Naive thymus-derived CD4-positive, alpha-beta T cell (primary cell): ENCODE measurements around the gene ABCG1. TPM values are rescaled to one million over a fixed set of nuclear protein-coding genes. Genes with fewer than 3 reads are reported as not detected.

Experiments used
- ATAC-seq: fragments of 150-1000 bp; cut with Tn5 transposase; 2 replicates; pipeline ENCODE4 v1.10.0; 2021; ENCODE audit warnings: mild to moderate bottlenecking, moderate library complexity
- CTCF ChIA-PET: fragments of 350-600 bp; sonication (Branson Sonifier 250); formaldehyde crosslinking; loops from one replicate; lab custom pipeline; 2021; ENCODE audit warnings: antibody characterized with exemption; lab: Charles Lee
- POLR2A ChIA-PET: fragments of 350-600 bp; sonication (Branson Sonifier 250); formaldehyde crosslinking; loops from one replicate; lab custom pipeline; 2021; ENCODE audit warnings: antibody characterized with exemption, inconsistent platforms; lab: Charles Lee
- DNase-seq, 9 donors: peaks; one replicate each; pipeline versions ENCODE4 v3.0.0 to v3.0.0-alpha.2; 2020 to 2022; ENCODE audit warnings: mixed read lengths in 1 of 9
- H3K27ac ChIP-seq: one replicate; pipeline ENCODE4 v1.7.0; 2013; ENCODE audit warnings: mild to moderate bottlenecking, low read depth, low read length, moderate library complexity
- H3K27me3 ChIP-seq, 2 donors: one replicate each; pipeline ENCODE4 v1.7.0; 2013; ENCODE audit warnings: low read length in 2 of 2, mild to moderate bottlenecking in 2 of 2, moderate library complexity in 2 of 2; ENCODE audit not compliant: control insufficient read depth in 2 of 2, insufficient read depth in 2 of 2
- H3K36me3 ChIP-seq, 3 experiments: 1 replicate in 2 of 3; 2 replicates in 1 of 3; pipeline ENCODE4 v1.7.0; 2013; ENCODE audit warnings: low read length in 3 of 3, mild to moderate bottlenecking in 3 of 3, moderate library complexity in 1 of 3; ENCODE audit not compliant: insufficient read depth in 3 of 3, control insufficient read depth in 2 of 3
- H3K4me1 ChIP-seq, 2 donors: one replicate each; pipeline ENCODE4 v1.7.0; 2013; ENCODE audit warnings: low read length in 2 of 2, mild to moderate bottlenecking in 2 of 2, moderate library complexity in 1 of 2; ENCODE audit not compliant: control insufficient read depth in 2 of 2, insufficient read depth in 2 of 2
- H3K4me3 ChIP-seq: 2 replicates; pipeline ENCODE4 v1.7.0; 2013; ENCODE audit warnings: mild to moderate bottlenecking, low read length
- H3K9me3 ChIP-seq, 3 experiments: 1 replicate in 2 of 3; 2 replicates in 1 of 3; pipeline ENCODE4 v1.7.0; 2013; ENCODE audit warnings: low read length in 3 of 3; ENCODE audit not compliant: control insufficient read depth in 2 of 3
- H3K27ac Mint-ChIP-seq, 9 donors: one replicate each; pipeline ENCODE4 v1.8.0; 2020 to 2022; ENCODE audit warnings: mixed read lengths in 9 of 9, mild to moderate bottlenecking in 8 of 9, moderate library complexity in 5 of 9, inconsistent platforms in 2 of 9
- H3K27me3 Mint-ChIP-seq, 5 donors: one replicate each; pipeline ENCODE4 v1.8.0; 2021 to 2022; ENCODE audit warnings: mixed read lengths in 5 of 5, mild to moderate bottlenecking in 1 of 5
- H3K36me3 Mint-ChIP-seq, 5 donors: one replicate each; pipeline ENCODE4 v1.8.0; 2020 to 2022; ENCODE audit warnings: mixed read lengths in 5 of 5, mild to moderate bottlenecking in 3 of 5, inconsistent platforms in 1 of 5
- H3K4me1 Mint-ChIP-seq, 7 donors: one replicate each; pipeline ENCODE4 v1.8.0; 2020 to 2022; ENCODE audit warnings: mixed read lengths in 7 of 7, mild to moderate bottlenecking in 3 of 7, inconsistent platforms in 1 of 7
- H3K4me3 Mint-ChIP-seq, 10 donors: one replicate each; pipeline ENCODE4 v1.8.0; 2020 to 2022; ENCODE audit warnings: mild to moderate bottlenecking in 10 of 10, mixed read lengths in 10 of 10, moderate library complexity in 6 of 10, inconsistent platforms in 2 of 10
- H3K9me3 Mint-ChIP-seq, 11 donors: one replicate each; pipeline ENCODE4 v1.8.0; 2020 to 2022; ENCODE audit warnings: mixed read lengths in 11 of 11, mild to moderate bottlenecking in 4 of 11, inconsistent platforms in 1 of 11, moderate library complexity in 1 of 11
- intact Hi-C, 2 donors: fragments of 100-400 bp; cut with micrococcal nuclease; formaldehyde crosslinking; loops; one replicate each; pipeline ENCODE4 v1.15.1; 2023
- polyA plus RNA-seq, 2 donors: library from polyadenylated mRNA; unstranded; fragments of 300-500 nt; fragmentation: Illumina TruSeq; gene quantifications; one replicate each; pipeline ENCODE4 v1.2.3, GENCODE V29; 2021
- total RNA-seq, 6 experiments: library from RNA in 5 of 6; stranded (reverse) in 5 of 6; gene quantifications; 1 replicate in 5 of 6; 2 replicates in 1 of 6; pipeline ENCODE4 v1.2.3 and lab custom pipeline; 2021 to 2026

ABCG1 gene
- total and polyA plus RNA-seq, 7 experiments from 2014 or later: 0.67 to 49.7 (median 17.0) TPM

DNA sequence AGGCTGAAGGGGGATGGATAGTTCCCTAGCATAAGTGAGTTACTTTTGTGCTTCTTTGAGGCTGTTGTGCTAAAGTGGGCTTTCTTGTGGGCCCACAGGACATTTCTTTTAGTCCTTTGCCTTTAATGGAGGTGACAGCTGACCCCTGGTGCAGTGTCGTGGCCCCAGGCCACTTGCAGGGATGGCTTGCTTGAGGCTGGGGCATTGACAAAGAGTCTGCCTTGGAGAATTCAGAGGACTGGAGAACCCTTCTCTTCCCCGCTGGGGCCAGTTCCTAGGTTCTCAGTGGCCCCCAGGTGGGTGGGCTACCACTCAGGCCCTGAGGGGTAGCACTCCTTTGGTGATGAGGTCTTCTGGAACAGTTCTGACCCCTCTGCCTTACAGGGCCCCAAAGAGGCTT, 12.8 kb downstream of the ABCG1 start:
- Mint-ChIP-seq H3K27me3 (no peaks in the 10 kb centered on the region), H3K9me3 (peaks cover 0 to 7% (median 0%) of the 10 kb centered on the region in 11 donors), H3K4me1 (peaks cover 55 to 100% (median 93%) of the 10 kb centered on the region in 7 donors), H3K27ac (peak overlapping the region in 5 of 9 donors; percentile 3 to 96 (median 76)), H3K4me3 (peak overlapping the region in 4 of 10 donors; percentile 16 to 75 (median 30)), H3K36me3 (peaks cover 0 to 25% (median 12%) of the 10 kb centered on the region in 5 donors)
- DNase-seq (no peak), ATAC-seq (no peak)
- Histone ChIP-seq H3K9me3 (no peaks in the 10 kb centered on the region), H3K36me3 (no peaks in the 10 kb centered on the region), H3K4me1 (peaks cover 78 to 79% of the 10 kb centered on the region in 2 donors), H3K4me3 (no peak overlapping the region), H3K27ac (peak overlapping the region; percentile 92), H3K27me3 (no peaks in the 10 kb centered on the region)
- CTCF ChIA-PET: interaction anchor here (1.3 kb wide), 1 partner anchor 68 kb away, joined by 3 read pairs; no protein-coding TSS in a partner anchor
- POLR2A ChIA-PET: no interaction called here
- intact Hi-C loops: loop anchor here in 1 of 2 donors (5.0 to 10.0 kb wide), 4 partner anchors 167 to 807 kb away; partner anchors contain the start of genes MX1 and PKNOX1

- ATAC-seq: no peak
- H3K27ac ChIP-seq: peak overlapping the region; percentile 92
- Mint-ChIP-seq H3K27ac (peak overlapping the region; percentile 70 to 96 (median 91)), H3K36me3 (peaks cover 0 to 21% (median 10%) of the 10 kb centered on the region in 5 donors), H3K27me3 (no peaks in the 10 kb centered on the region), H3K9me3 (peaks cover 0 to 6% (median 0%) of the 10 kb centered on the region in 11 donors), H3K4me3 (peak overlapping the region; percentile 2 to 86 (median 76)), H3K4me1 (peaks cover 60 to 100% (median 93%) of the 10 kb centered on the region in 7 donors)
- H3K4me3 ChIP-seq: peak overlapping the region; percentile 21
- H3K9me3 ChIP-seq: no peaks in the 10 kb centered on the region
- no peaks in the 10 kb centered on the region for H3K27me3 ChIP-seq
- CTCF ChIA-PET: interaction anchor here (1.1 to 1.3 kb wide), 3 partner anchors 12 to 68 kb away, joined by 3 to 4 read pairs (median 3); no protein-coding TSS in a partner anchor
- intact Hi-C loops: loop anchor here in 1 of 2 donors (5.0 to 10.0 kb wide), 4 partner anchors 168 to 808 kb away; partner anchors contain the start of genes MX1 and PKNOX1
- peak in 5 of 9 donors; percentile 25 to 38 (median 33) for DNase-seq
- H3K4me1 ChIP-seq: peaks cover 82% of the 10 kb centered on the region in 2 donors
- H3K36me3 ChIP-seq: no peaks in the 10 kb centered on the region
- POLR2A ChIA-PET: interaction anchor here (2.5 to 3.6 kb wide), 2 partner anchors 13 to 43 kb away, joined by 15 to 30 read pairs; partner anchors contain the start of gene ABCG1
Measured at GRCh38 chr21:42232176-42232825, 13.4 kb downstream of the ABCG1 start.

GRCh38 chr21:42233067-42233961, 14.4 kb downstream of the ABCG1 start:
- Mint-ChIP-seq H3K27me3 (no peaks in the 10 kb centered on the region), H3K36me3 (peaks cover 0 to 15% (median 3%) of the 10 kb centered on the region in 5 donors), H3K9me3 (peaks cover 0 to 2% (median 0%) of the 10 kb centered on the region in 11 donors), H3K4me1 (peaks cover 59 to 100% (median 92%) of the 10 kb centered on the region in 7 donors), H3K4me3 (peak overlapping the region; percentile 72 to 86 (median 78)), H3K27ac (peak overlapping the region; percentile 70 to 96 (median 91))
- H3K36me3 ChIP-seq: no peaks in the 10 kb centered on the region
- DNase-seq (peak; percentile 52 to 90 (median 78)), ATAC-seq (peak; percentile 70)
- H3K4me3 ChIP-seq: peak overlapping the region; percentile 59
- peaks cover 82 to 86% of the 10 kb centered on the region in 2 donors for H3K4me1 ChIP-seq
- peak overlapping the region; percentile 92 for H3K27ac ChIP-seq
- POLR2A ChIA-PET: interaction anchor here (1.0 to 3.6 kb wide), 5 partner anchors 14 to 48 kb away, joined by 3 to 30 read pairs (median 4); partner anchors contain the start of gene ABCG1
- intact Hi-C loops: loop anchor here (1.0 to 10.0 kb wide), 7 partner anchors 13 to 809 kb away; partner anchors contain the start of genes MX1 (in 1 of the 2) and PKNOX1 (in 1 of the 2)
- no peaks in the 10 kb centered on the region for H3K27me3 ChIP-seq
- H3K9me3 ChIP-seq: no peaks in the 10 kb centered on the region
- CTCF ChIA-PET: interaction anchor here (0.6 to 1.3 kb wide), 7 partner anchors 11 to 69 kb away, joined by 3 to 4 read pairs (median 3); no protein-coding TSS in a partner anchor

DNA sequence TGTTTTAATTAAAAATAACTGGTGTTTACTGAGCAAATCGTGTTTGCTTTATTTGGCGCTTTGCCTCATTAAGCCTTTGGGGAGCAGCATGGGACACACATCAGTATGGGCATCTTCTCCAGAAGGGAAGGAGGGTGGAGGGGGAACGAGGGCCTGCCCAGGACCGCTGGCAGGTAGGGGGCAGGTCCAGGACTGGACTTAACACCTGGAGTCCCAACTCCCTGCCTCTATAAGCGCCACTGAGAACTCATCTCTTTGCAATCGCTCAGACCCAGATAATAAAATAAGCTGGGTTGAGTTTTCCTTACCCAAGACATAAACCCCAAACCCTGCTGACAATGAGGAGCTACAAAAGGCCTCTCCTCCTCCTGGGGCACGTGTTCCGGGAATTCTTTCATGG, 15.1 kb downstream of the ABCG1 start:
- Mint-ChIP-seq H3K36me3 (peaks cover 0 to 18% (median 3%) of the 10 kb centered on the region in 5 donors), H3K27me3 (no peaks in the 10 kb centered on the region), H3K4me3 (peak overlapping the region; percentile 72 to 86 (median 80)), H3K27ac (peak overlapping the region; percentile 70 to 96 (median 91)), H3K9me3 (peaks cover 0 to 2% (median 0%) of the 10 kb centered on the region in 11 donors), H3K4me1 (peaks cover 62 to 100% (median 92%) of the 10 kb centered on the region in 7 donors)
- DNase-seq (no peak), ATAC-seq (no peak)
- ChIA-PET CTCF (interaction anchor here (1.0 to 5.8 kb wide), 2 partner anchors 25 kb away, joined by 3 to 39 read pairs; no protein-coding TSS in a partner anchor), POLR2A (interaction anchor here (1.0 to 3.6 kb wide), 7 partner anchors 14 to 223 kb away, joined by 3 to 30 read pairs (median 4); partner anchors contain the start of gene ABCG1)
- Histone ChIP-seq H3K4me3 (peak overlapping the region; percentile 59), H3K27me3 (no peaks in the 10 kb centered on the region), H3K36me3 (no peaks in the 10 kb centered on the region), H3K4me1 (peaks cover 82 to 85% of the 10 kb centered on the region in 2 donors), H3K27ac (peak overlapping the region; percentile 92), H3K9me3 (no peaks in the 10 kb centered on the region)
- intact Hi-C loops: loop anchor here (1.0 to 10.0 kb wide), 11 partner anchors 14 to 809 kb away; partner anchors contain the start of genes MX1 (in 1 of the 2), NDUFV3 (in 1 of the 2), PKNOX1 (in 1 of the 2) and RSPH1 (in 1 of the 2)

GRCh38 chr21:42234464-42235241, 15.7 kb downstream of the ABCG1 start:
- Mint-ChIP-seq H3K9me3 (peaks cover 0 to 2% (median 0%) of the 10 kb centered on the region in 11 donors), H3K36me3 (peaks cover 0 to 18% (median 3%) of the 10 kb centered on the region in 5 donors), H3K4me1 (peaks cover 62 to 97% (median 91%) of the 10 kb centered on the region in 7 donors), H3K27me3 (no peaks in the 10 kb centered on the region), H3K4me3 (peak overlapping the region; percentile 72 to 86 (median 81)), H3K27ac (peak overlapping the region; percentile 75 to 99 (median 91))
- CTCF ChIA-PET: interaction anchor here (5.8 kb wide), 1 partner anchor 24 kb away, joined by 39 read pairs; no protein-coding TSS in a partner anchor
- DNase-seq (peak; percentile 84 to 90 (median 87)), ATAC-seq (peak; percentile 83)
- Histone ChIP-seq H3K4me1 (peaks cover 84 to 85% of the 10 kb centered on the region in 2 donors), H3K27ac (peak overlapping the region; percentile 92), H3K4me3 (peak overlapping the region; percentile 59), H3K9me3 (no peaks in the 10 kb centered on the region), H3K27me3 (no peaks in the 10 kb centered on the region), H3K36me3 (no peaks in the 10 kb centered on the region)
- POLR2A ChIA-PET: interaction anchor here (1.0 to 3.6 kb wide), 6 partner anchors 15 to 222 kb away, joined by 3 to 30 read pairs (median 4); partner anchors contain the start of gene ABCG1
- intact Hi-C loops: loop anchor here (1.0 to 10.0 kb wide), 12 partner anchors 14 to 810 kb away; partner anchors contain the start of genes MX1 (in 1 of the 2), NDUFV3 (in 1 of the 2), PKNOX1 (in 1 of the 2) and RSPH1 (in 1 of the 2)
